Tibial nerve (tissue), 4 donors: ENCODE measurements around the gene TMEM201. TPM values are rescaled to one million over a fixed set of nuclear protein-coding genes. Genes with fewer than 3 reads are reported as not detected.

Experiments used
- DNase-seq, 2 donors: peaks; one replicate each; pipeline ENCODE4 v3.0.0-alpha.2; 2019; ENCODE audit warnings: low spot score in 2 of 2
- H3K27ac ChIP-seq, 4 donors: fragments of 200-600 bp; sonication (generic) in 3 of 4; one replicate each; pipeline ENCODE4 v1.5.1; 2017 to 2019; ENCODE audit warnings: mild to moderate bottlenecking in 1 of 4
- H3K27me3 ChIP-seq, 2 donors: fragments of 200-600 bp; sonication (generic) in 1 of 2; one replicate each; pipeline versions ENCODE4 v1.5.1 to v1.6.0; 2017 to 2019
- H3K36me3 ChIP-seq, 3 donors: fragments of 200-600 bp; sonication (generic); one replicate each; pipeline ENCODE4 v1.5.1; 2018 to 2019
- H3K4me1 ChIP-seq, 4 donors: fragments of 200-600 bp; sonication (generic) in 3 of 4; one replicate each; pipeline ENCODE4 v1.5.1; 2017 to 2019
- H3K4me3 ChIP-seq, 4 donors: fragments of 200-600 bp; sonication (generic) in 3 of 4; one replicate each; pipeline ENCODE4 v1.5.1; 2017 to 2019; ENCODE audit warnings: mild to moderate bottlenecking in 1 of 4, moderate library complexity in 1 of 4
- H3K9me3 ChIP-seq, 4 donors: fragments of 200-600 bp; sonication (generic) in 3 of 4; one replicate each; pipeline ENCODE4 v1.5.1; 2017 to 2019
- EP300 ChIP-seq, 2 donors: sonication (generic); formaldehyde crosslinking; IDR thresholded peaks; one replicate each; pipeline ENCODE4 v1.6.1; 2017; ENCODE audit warnings: antibody characterized with exemption in 2 of 2, mild to moderate bottlenecking in 1 of 2
- POLR2A ChIP-seq, 2 donors: fragments of 450-650 bp; IDR thresholded peaks; one replicate each; pipeline ENCODE4 v1.6.1; 2017; ENCODE audit warnings: antibody characterized with exemption in 2 of 2, mild to moderate bottlenecking in 2 of 2, moderate library complexity in 2 of 2
- WGBS, 2 donors: methylation state at CpG; one replicate each; pipeline ENCODE4 v1.1.5; 2018; 5-methylcytosine and 5-hydroxymethylcytosine counted together
- total RNA-seq, 4 donors: library from RNA; depleted of rRNA; stranded (reverse); fragments of >200 nt; gene quantifications; one replicate each; pipeline ENCODE4 v1.1.0, GENCODE V29; 2016
- TF ChIP-seq, protein P1 (sequence below), 5 experiments: fragments of 200-600 bp in 3 of 5; fragments of 450-650 bp in 2 of 5; sonication (generic) in 3 of 5; IDR thresholded peaks; one replicate each; pipeline ENCODE4 v1.5.1; 2016 to 2019; ENCODE audit warnings: antibody characterized with exemption in 5 of 5, mild to moderate bottlenecking in 3 of 5, moderate library complexity in 2 of 5

Gene TMEM201
- total RNA-seq, 4 donors from 2014 or later = 11.8 to 22.8 (median 16.3) TPM

DNA sequence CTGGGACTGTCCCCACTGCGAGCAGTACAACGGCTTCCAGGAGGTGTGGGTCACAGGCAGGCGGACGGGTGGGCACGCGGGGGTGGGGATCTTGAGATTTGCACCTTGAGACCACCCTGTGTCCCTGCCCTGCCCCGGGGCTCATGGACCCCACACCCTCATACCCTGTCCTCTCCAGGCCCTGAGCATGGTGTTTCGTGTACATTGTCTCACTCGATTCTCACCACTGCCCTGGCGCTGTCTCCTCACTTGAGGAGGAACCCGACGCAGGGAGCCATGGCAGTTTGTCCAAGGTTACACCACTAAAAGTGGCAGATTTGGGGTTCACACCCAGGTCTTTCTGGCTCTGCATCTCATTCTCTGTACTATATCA is 7.2 kb downstream of the TMEM201 start:
- peaks cover 0 to 46% (median 10%) of the 10 kb centered on the region in 4 donors for H3K4me1 ChIP-seq
- H3K27ac ChIP-seq = no peak overlapping the region

DNA sequence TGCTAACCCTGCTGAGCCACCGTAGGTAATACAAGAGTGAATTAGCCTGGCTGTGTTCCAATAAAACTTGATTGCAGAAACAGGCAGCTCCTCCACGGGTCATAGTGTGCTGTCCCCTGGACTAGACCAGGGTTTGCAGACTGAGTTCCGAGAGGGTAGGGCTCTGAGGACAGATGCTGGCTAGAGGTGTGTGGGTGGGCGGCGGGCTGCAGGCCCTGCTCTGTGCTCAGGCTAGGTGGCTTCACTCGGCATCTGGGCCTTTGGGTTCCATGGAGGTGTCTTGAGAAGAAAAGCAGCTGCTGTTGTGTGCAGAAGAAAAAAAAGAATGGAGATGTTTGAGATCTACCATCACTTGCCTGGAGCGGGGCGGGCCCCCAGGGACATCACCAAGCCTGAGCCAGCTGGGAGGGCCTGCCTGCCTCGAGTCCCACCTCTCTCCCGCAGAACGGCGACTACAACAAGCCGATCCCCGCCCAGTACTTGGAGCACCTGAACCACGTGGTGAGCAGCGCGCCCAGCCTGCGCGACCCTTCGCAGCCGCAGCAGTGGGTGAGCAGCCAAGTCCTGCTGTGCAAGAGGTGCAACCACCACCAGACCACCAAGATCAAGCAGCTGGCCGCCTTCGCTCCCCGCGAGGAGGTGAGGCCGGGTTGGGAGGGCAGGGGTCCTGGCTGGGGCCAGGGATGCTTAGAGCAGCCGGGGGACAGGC is 7.9 kb downstream of the TMEM201 start:
- WGBS, 2 donors = 71 to 73% methylated on average over 24 of the region's 27 CpGs
- peaks cover 0 to 39% (median 10%) of the 10 kb centered on the region in 4 donors for H3K4me1 ChIP-seq

More for the DNA sequence above, 7.2 kb downstream of the TMEM201 start:
- TF ChIP-seq POLR2A (IDR thresholded peaks at IDR 0.05) = no peak
- TF ChIP-seq, protein P1, sequence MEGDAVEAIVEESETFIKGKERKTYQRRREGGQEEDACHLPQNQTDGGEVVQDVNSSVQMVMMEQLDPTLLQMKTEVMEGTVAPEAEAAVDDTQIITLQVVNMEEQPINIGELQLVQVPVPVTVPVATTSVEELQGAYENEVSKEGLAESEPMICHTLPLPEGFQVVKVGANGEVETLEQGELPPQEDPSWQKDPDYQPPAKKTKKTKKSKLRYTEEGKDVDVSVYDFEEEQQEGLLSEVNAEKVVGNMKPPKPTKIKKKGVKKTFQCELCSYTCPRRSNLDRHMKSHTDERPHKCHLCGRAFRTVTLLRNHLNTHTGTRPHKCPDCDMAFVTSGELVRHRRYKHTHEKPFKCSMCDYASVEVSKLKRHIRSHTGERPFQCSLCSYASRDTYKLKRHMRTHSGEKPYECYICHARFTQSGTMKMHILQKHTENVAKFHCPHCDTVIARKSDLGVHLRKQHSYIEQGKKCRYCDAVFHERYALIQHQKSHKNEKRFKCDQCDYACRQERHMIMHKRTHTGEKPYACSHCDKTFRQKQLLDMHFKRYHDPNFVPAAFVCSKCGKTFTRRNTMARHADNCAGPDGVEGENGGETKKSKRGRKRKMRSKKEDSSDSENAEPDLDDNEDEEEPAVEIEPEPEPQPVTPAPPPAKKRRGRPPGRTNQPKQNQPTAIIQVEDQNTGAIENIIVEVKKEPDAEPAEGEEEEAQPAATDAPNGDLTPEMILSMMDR (IDR thresholded peaks at IDR 0.05) = no peak
- no peak overlapping the region for H3K4me3 ChIP-seq
- H3K36me3 ChIP-seq = peaks cover 0 to 46% (median 0%) of the 10 kb centered on the region in 3 donors
- no peak for DNase-seq
- no peaks in the 10 kb centered on the region for H3K9me3 ChIP-seq
- WGBS, 2 donors = 81 to 82% methylated on average over 7 to 12 of the region's 12 CpGs
- H3K27me3 ChIP-seq = no peaks in the 10 kb centered on the region

DNA sequence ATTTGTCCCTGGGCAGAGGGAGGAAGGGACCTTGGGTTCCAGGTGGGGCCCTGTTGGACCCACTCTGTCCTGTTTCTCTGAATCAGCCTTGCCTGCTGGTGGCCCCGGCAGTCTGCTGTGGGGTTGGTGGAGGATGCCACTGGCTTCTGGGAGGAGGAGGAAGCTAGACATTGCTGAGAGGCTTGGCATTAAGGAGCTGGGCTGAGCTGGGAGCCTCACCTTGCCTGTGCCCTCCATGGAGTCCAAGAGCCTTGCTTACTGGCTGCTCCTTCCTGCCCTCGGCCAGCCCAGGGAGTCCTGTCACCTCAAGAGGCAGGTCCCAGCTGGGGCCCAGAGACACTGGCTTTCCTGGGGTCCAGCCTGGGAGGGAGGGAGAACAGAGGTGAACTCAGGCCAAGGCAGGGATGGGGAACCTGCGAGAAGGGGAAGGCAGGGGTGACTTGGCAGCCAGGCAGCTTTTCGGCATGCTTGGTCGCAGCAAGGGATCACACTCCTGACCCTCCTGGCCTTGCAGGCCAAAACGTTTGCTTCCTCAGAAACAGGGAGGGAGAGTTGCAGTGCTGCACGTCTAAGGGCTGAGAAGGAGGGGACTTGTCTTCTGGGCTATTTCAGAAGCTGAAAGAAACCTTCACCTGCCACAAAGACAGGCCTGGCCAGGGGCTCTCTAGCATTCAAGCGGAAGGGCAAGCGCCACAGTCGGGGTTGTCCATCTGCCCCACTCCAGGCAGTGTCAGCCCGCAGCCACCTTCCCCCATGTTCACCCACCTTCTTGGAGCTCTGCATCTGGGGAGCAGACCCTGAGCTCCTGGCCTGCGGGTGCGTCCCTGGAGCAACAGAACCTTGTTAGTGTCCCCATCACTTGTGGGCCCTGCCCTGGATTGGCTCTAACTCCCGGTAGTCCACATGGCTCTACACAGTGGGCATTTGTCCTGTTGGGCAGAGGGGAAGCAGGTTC is 8.9 kb downstream of the TMEM201 start:
- Histone ChIP-seq H3K36me3 (peaks cover 0 to 63% (median 0%) of the 10 kb centered on the region in 3 donors), H3K27ac (no peak overlapping the region), H3K4me3 (no peak overlapping the region), H3K9me3 (no peaks in the 10 kb centered on the region), H3K4me1 (peaks cover 0 to 29% (median 9%) of the 10 kb centered on the region in 4 donors), H3K27me3 (no peaks in the 10 kb centered on the region)
- no peak for TF ChIP-seq POLR2A (IDR thresholded peaks at IDR 0.05)
- TF ChIP-seq, protein P1 (IDR thresholded peaks at IDR 0.05) = no peak
- no peak for TF ChIP-seq EP300 (IDR thresholded peaks at IDR 0.05)
- DNase-seq = no peak
- WGBS, 2 donors = 69 to 80% methylated on average over 11 to 12 of the region's 14 CpGs

More for the DNA sequence above, 7.9 kb downstream of the TMEM201 start:
- Histone ChIP-seq H3K9me3 (no peaks in the 10 kb centered on the region), H3K36me3 (peaks cover 0 to 52% (median 0%) of the 10 kb centered on the region in 3 donors), H3K27ac (no peak overlapping the region), H3K4me3 (no peak overlapping the region), H3K27me3 (no peaks in the 10 kb centered on the region)
- TF ChIP-seq POLR2A (IDR thresholded peaks at IDR 0.05) (no peak), EP300 (IDR thresholded peaks at IDR 0.05) (no peak)
- TF ChIP-seq, protein P1 (IDR thresholded peaks at IDR 0.05) = no peak
- no peak for DNase-seq

DNA sequence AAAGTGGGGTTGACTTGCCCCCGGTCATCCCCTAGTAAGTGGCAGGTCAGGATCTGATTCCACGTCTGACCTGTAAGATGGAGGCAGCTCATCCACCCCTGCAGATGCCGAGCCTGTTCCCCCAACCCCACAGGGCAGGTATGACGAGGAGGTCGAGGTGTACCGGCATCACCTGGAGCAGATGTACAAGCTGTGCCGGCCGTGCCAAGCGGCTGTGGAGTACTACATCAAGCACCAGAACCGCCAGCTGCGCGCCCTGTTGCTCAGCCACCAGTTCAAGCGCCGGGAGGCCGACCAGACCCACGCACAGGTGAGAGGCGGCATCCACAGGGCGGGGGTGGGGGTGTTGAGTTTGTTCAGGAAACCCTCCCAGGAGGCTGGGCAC is 9.6 kb downstream of the TMEM201 start:
- no peaks in the 10 kb centered on the region for H3K27me3 ChIP-seq
- 88 to 94% methylated on average over 8 to 13 of the region's 18 CpGs for WGBS, 2 donors
- TF ChIP-seq EP300 (IDR thresholded peaks at IDR 0.05) = no peak
- TF ChIP-seq POLR2A (IDR thresholded peaks at IDR 0.05) = no peak
- TF ChIP-seq, protein P1 (IDR thresholded peaks at IDR 0.05) = no peak
- no peak for DNase-seq
- peaks cover 0 to 70% (median 0%) of the 10 kb centered on the region in 3 donors for H3K36me3 ChIP-seq
- no peaks in the 10 kb centered on the region for H3K9me3 ChIP-seq
- no peak overlapping the region for H3K27ac ChIP-seq
- H3K4me1 ChIP-seq = peaks cover 0 to 22% (median 4%) of the 10 kb centered on the region in 4 donors
- H3K4me3 ChIP-seq = no peak overlapping the region
